Measurements from ENCODE around the gene TPBGL. TPM values are rescaled to one million over a fixed set of nuclear protein-coding genes. Genes with fewer than 3 reads are reported as not detected.

The TPBGL gene
- total and polyA plus RNA-seq, 2 experiments from 2014 or later: 0.08 to 0.21 TPM

DNA sequence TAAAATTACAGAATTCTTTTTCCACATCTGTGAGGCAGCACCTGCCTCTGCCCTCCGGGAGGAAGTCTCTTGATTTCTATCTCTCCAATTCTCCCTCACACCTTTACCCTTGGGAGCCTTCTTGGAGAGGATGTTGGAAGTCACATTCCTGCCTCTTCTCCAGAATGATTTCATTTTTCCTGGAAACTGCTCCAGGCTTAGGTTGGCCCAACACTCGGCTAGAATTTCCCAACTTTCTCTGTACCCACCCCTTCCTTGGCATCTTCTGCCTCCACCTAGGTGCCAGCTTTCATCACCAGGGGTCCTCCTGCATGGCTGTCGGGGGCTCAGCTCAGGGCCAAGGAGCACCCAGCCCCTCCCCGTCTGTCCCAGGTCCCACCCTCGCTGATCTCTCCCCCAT is 46.4 kb upstream of the TPBGL start (continued):
- TF ChIP-seq EZH2phosphoT487 (IDR thresholded peaks at IDR 0.05; ENCODE audit: unreplicated experiment) (no peak), ZNF331 (CRISPR knock-in tag; IDR thresholded peaks at IDR 0.05; ENCODE audit: low read depth) (no peak)

DNA sequence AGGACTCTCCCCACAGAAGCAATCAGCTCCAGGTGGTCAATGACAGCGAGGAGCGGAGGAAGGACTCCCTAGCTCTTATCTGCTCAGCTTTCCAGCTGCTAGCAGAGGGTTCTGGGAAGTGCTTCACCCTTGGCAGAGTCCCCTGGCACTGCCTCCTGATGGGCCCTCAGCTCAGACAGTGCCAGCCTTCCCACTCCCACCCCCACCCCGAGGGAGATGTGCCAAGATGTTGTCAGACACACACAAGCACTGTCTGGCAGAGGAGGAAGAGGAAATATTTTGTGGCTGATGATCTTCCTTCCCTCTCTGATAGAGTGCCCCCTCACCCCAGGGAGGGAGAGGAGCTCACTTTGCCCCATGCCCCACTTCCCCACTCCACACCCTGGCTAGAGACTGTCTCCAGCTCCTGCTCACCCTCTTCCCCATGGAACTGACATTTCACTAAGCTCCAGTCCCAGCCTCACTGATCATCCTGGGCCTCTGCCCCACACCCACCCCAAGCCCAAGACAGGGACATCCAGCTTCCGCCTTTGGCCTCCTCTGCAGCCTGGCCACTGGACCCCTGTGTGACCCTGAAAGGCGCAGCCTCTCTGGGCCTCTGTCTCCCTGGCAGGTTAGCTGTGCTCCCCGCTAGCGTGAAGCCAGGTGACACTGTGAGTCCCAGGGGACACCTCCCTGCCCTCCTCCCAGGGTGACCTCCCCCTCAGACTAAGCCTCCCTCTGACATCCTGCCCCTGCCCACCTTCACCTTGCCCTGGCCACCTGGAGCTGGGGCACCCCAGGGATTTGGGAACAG is 45.2 kb upstream of the TPBGL start:
- Histone ChIP-seq H3K27me3 (ENCODE audit: insufficient read depth) (no peaks in the 10 kb centered on the region), H4K20me1 (replicated peaks; ENCODE audit: insufficient read depth) (no peaks in the 10 kb centered on the region), H3K36me3 (ENCODE audit: insufficient read depth) (no peaks in the 10 kb centered on the region), H3K9me2 (ENCODE audit: insufficient read depth) (no peaks in the 10 kb centered on the region), H3K4me2 (no peak overlapping the region), H3F3A (replicated peaks; ENCODE audit: low read depth) (no peaks in the 10 kb centered on the region), H3K4me1 (ENCODE audit: insufficient read depth) (peaks cover 5% of the 10 kb centered on the region; the same call in 1 of the 2 replicates), H3K27ac (ENCODE audit: low read depth) (no peak overlapping the region), H3K4me3 (no peak overlapping the region), H2AFZ (no peak overlapping the region), H3K79me2 (replicated peaks; ENCODE audit: insufficient read depth) (no peaks in the 10 kb centered on the region)
- H3K27ac Mint-ChIP-seq: no peak overlapping the region
- DNase-seq (ENCODE audit: low spot score) (no peak), ATAC-seq (no peak)
- H3K36me3 Mint-ChIP-seq (ENCODE audit: low read depth): no peaks in the 10 kb centered on the region
- no peaks in the 10 kb centered on the region for H3K9me3 Mint-ChIP-seq
- peaks cover 10% of the 10 kb centered on the region for H3K4me1 Mint-ChIP-seq
- H3K27me3 Mint-ChIP-seq (ENCODE audit: insufficient read depth, low read depth, poor library complexity): peaks cover 10% of the 10 kb centered on the region
- no peak for TF ChIP-seq JUNB (IDR thresholded peaks at IDR 0.05; ENCODE audit: unreplicated experiment)
- TF ChIP-seq, protein P1, sequence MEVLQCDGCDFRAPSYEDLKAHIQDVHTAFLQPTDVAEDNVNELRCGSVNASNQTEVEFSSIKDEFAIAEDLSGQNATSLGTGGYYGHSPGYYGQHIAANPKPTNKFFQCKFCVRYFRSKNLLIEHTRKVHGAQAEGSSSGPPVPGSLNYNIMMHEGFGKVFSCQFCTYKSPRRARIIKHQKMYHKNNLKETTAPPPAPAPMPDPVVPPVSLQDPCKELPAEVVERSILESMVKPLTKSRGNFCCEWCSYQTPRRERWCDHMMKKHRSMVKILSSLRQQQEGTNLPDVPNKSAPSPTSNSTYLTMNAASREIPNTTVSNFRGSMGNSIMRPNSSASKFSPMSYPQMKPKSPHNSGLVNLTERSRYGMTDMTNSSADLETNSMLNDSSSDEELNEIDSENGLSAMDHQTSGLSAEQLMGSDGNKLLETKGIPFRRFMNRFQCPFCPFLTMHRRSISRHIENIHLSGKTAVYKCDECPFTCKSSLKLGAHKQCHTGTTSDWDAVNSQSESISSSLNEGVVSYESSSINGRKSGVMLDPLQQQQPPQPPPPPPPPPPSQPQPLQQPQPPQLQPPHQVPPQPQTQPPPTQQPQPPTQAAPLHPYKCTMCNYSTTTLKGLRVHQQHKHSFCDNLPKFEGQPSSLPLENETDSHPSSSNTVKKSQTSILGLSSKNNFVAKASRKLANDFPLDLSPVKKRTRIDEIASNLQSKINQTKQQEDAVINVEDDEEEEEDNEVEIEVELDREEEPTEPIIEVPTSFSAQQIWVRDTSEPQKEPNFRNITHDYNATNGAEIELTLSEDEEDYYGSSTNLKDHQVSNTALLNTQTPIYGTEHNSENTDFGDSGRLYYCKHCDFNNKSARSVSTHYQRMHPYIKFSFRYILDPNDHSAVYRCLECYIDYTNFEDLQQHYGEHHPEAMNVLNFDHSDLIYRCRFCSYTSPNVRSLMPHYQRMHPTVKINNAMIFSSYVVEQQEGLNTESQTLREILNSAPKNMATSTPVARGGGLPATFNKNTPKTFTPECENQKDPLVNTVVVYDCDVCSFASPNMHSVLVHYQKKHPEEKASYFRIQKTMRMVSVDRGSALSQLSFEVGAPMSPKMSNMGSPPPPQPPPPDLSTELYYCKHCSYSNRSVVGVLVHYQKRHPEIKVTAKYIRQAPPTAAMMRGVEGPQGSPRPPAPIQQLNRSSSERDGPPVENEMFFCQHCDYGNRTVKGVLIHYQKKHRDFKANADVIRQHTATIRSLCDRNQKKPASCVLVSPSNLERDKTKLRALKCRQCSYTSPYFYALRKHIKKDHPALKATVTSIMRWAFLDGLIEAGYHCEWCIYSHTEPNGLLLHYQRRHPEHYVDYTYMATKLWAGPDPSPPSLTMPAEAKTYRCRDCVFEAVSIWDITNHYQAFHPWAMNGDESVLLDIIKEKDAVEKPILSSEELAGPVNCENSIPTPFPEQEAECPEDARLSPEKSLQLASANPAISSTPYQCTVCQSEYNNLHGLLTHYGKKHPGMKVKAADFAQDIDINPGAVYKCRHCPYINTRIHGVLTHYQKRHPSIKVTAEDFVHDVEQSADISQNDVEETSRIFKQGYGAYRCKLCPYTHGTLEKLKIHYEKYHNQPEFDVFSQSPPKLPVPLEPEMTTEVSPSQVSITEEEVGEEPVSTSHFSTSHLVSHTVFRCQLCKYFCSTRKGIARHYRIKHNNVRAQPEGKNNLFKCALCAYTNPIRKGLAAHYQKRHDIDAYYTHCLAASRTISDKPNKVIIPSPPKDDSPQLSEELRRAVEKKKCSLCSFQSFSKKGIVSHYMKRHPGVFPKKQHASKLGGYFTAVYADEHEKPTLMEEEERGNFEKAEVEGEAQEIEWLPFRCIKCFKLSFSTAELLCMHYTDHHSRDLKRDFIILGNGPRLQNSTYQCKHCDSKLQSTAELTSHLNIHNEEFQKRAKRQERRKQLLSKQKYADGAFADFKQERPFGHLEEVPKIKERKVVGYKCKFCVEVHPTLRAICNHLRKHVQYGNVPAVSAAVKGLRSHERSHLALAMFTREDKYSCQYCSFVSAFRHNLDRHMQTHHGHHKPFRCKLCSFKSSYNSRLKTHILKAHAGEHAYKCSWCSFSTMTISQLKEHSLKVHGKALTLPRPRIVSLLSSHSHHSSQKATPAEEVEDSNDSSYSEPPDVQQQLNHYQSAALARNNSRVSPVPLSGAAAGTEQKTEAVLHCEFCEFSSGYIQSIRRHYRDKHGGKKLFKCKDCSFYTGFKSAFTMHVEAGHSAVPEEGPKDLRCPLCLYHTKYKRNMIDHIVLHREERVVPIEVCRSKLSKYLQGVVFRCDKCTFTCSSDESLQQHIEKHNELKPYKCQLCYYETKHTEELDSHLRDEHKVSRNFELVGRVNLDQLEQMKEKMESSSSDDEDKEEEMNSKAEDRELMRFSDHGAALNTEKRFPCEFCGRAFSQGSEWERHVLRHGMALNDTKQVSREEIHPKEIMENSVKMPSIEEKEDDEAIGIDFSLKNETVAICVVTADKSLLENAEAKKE (CRISPR knock-in tag; IDR thresholded peaks at IDR 0.05): no peak
- no peak for TF ChIP-seq POLR2AphosphoS5 (IDR thresholded peaks at IDR 0.05; ENCODE audit: low read depth)
- H3K4me3 Mint-ChIP-seq: no peak overlapping the region
